ENCODE results near the gene OR10H5.
"Not testable (repeated sequence)": the region's sequence is repeated elsewhere in the genome, so short reads cannot be mapped to it uniquely, and the experiment has no call there.

Gene OR10H5

GRCh38 chr19:15787611-15788155 lies at the start of gene OR10H5:
Gene OR10H5, plus strand, starts transcription at chr19:15787661. Its CDS starts 6,388 bp downstream, at chr19:15794049.
- no peak for TF ChIP-seq CTCF (IDR thresholded peaks at IDR 0.05; ENCODE audit: insufficient read depth, low read depth, low read length, missing control alignments)
- no peak within 1 kb of the TSS for H3K4me3 ChIP-seq (ENCODE audit: low read length)

GRCh38 chr19:15737722-15738121 lies 49.7 kb upstream of the OR10H5 start, which contains the start of gene OR10H3:
Gene OR10H3, plus strand, starts transcription at chr19:15737985. Its CDS starts 3,408 bp downstream, at chr19:15741393.
- no peak for DNase-seq (ENCODE audit: low read depth)
- H3K4me3 ChIP-seq (ENCODE audit: low read length): no peak within 1 kb of the TSS
- no peak for TF ChIP-seq CTCF (IDR thresholded peaks at IDR 0.05; ENCODE audit: insufficient read depth, low read depth, low read length, missing control alignments)

More at GRCh38 chr19:15787611-15788155, at the start of gene OR10H5:
- DNase-seq (ENCODE audit: low read depth): no peak

- DNase-seq (ENCODE audit: low read depth): no peak
- H3K4me3 ChIP-seq (ENCODE audit: low read length): no peak overlapping the region
- no peak for TF ChIP-seq CTCF (IDR thresholded peaks at IDR 0.05; ENCODE audit: insufficient read depth, low read depth, low read length, missing control alignments)
Measured at GRCh38 chr19:15740785-15741184, 46.7 kb upstream of the OR10H5 start.

GRCh38 chr19:15748239-15748638 lies 39.2 kb upstream of the OR10H5 start:
- no peak for DNase-seq (ENCODE audit: low read depth)
- no peak for TF ChIP-seq CTCF (IDR thresholded peaks at IDR 0.05; ENCODE audit: insufficient read depth, low read depth, low read length, missing control alignments)
- H3K4me3 ChIP-seq (ENCODE audit: low read length): no peak overlapping the region

GRCh38 chr19:15758379-15758778 lies 29.1 kb upstream of the OR10H5 start:
- H3K4me3 ChIP-seq (ENCODE audit: low read length): no peak overlapping the region
- no peak for DNase-seq (ENCODE audit: low read depth)
- TF ChIP-seq CTCF (IDR thresholded peaks at IDR 0.05; ENCODE audit: insufficient read depth, low read depth, low read length, missing control alignments): no peak

- H3K4me3 ChIP-seq (ENCODE audit: low read length): no peak overlapping the region
- DNase-seq (ENCODE audit: low read depth): no peak
- no peak for TF ChIP-seq CTCF (IDR thresholded peaks at IDR 0.05; ENCODE audit: insufficient read depth, low read depth, low read length, missing control alignments)
Measured at GRCh38 chr19:15759962-15760565, 27.4 kb upstream of the OR10H5 start.

- H3K4me3 ChIP-seq (ENCODE audit: low read length): no peak overlapping the region
- no peak for DNase-seq (ENCODE audit: low read depth)
- no peak for TF ChIP-seq CTCF (IDR thresholded peaks at IDR 0.05; ENCODE audit: insufficient read depth, low read depth, low read length, missing control alignments)
Measured at GRCh38 chr19:15769586-15769985, 17.9 kb upstream of the OR10H5 start.

- DNase-seq (ENCODE audit: low read depth): not testable (repeated sequence)
Measured at GRCh38 chr19:15774159-15774558, 13.3 kb upstream of the OR10H5 start.

More at GRCh38 chr19:15774159-15774558, 13.3 kb upstream of the OR10H5 start:
- not testable (repeated sequence) for H3K4me3 ChIP-seq (ENCODE audit: low read length)

Data from epithelial cell of esophagus (primary cell).